HT1080 (cell line): ENCODE results near the gene CACNA1C. TPM values are rescaled to one million over a fixed set of nuclear protein-coding genes. Genes with fewer than 3 reads are reported as not detected.

Experiments used
- DNase-seq: peaks from one replicate; pipeline ENCODE4 v3.0.0-alpha.2; 2015; ENCODE audit warnings: low read depth
- total RNA-seq: library from RNA; depleted of rRNA; stranded (reverse); fragments of >200 nt; shearing (Covaris generic); gene quantifications from 2 replicates; pipeline ENCODE4 v1.2.3, GENCODE V29; 2014

The CACNA1C gene
- total RNA-seq, 1 experiment from 2014 or later, result not detected

GRCh38 chr12:2445968-2446367 lies 393.2 kb downstream of the CACNA1C start:
- DNase-seq, result no peak

DNA sequence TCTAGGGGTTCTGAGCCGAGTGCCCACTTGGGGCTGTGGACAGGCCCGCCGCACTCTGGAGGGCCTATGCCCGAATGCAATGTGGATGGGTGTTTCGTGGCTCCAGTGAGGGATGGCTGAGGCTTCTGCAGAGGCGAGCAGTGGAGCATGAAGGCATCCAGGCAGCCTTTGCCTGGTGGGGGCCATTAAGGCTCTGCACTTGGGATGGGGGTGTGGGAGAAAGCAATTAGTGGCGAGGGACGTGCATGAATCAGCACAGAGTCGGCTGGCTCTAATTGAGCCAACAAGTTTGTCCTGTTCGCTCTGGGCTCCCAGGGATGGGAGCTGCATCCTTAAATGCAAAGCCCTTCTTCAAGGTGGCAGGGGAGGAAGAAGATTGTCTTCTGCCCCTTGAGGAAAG lies 395.1 kb downstream of the CACNA1C start:
- no peak for DNase-seq

DNA sequence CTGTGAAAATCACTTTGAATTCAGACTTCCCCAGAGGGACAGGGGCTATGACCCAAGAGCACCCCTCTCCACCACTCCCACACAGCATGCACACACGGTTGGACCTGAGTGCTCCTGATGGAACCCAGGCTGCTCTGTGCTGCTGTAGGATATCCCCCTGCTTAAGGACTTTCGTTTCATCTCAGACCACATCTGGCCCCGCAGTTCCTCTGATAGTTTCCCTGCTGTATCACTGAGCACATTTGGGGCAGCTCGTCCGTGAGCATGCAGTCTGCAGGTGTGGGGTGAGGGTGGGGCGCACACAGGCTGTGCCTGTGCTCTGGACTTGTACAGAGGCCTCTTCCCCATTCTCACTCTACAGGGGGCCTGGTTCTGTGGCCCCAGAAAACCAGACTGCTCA lies 396.8 kb downstream of the CACNA1C start:
- no peak for DNase-seq

GRCh38 chr12:2450553-2450952 lies 397.8 kb downstream of the CACNA1C start:
- DNase-seq, result no peak

- no peak for DNase-seq
These were observed 398.2 kb downstream of the CACNA1C start for GRCh38 chr12:2451025-2451424.

GRCh38 chr12:2451497-2451896 lies 398.7 kb downstream of the CACNA1C start:
- no peak for DNase-seq

DNA sequence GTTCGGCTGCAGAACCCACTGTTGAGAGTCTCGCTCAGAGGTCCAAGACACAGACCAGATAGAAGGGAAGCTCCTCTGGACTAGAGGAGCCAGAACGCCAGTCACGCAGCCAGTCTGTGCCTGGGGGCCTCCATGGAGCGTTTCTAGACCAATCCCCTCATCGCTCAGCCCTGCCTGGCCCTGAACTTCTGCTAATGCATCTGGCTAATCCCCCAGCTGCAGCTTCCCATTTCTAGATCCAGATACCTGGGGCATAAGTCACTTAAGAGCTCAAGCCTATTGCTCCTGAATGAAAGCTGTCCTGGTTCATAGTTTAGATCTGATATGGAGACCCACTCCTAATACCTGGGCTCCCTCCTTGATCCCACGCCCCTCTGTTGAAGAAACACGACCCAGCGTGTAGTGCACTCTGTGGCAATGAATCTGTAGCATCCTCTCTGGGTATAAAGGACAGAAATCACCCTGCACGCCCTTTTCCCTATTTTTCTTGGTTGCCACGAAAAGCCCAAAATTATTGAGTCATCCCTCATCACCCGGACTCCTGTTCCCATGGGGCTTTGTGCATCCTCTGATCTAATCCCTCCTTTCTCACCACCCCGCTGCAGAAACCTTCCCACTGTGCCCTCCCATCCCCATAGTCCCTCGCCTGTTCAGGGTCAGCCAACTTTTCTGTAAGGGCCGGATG lies 400.4 kb downstream of the CACNA1C start:
- no peak for DNase-seq

- no peak for DNase-seq
These were observed 400.9 kb downstream of the CACNA1C start for GRCh38 chr12:2453761-2454090.

DNA sequence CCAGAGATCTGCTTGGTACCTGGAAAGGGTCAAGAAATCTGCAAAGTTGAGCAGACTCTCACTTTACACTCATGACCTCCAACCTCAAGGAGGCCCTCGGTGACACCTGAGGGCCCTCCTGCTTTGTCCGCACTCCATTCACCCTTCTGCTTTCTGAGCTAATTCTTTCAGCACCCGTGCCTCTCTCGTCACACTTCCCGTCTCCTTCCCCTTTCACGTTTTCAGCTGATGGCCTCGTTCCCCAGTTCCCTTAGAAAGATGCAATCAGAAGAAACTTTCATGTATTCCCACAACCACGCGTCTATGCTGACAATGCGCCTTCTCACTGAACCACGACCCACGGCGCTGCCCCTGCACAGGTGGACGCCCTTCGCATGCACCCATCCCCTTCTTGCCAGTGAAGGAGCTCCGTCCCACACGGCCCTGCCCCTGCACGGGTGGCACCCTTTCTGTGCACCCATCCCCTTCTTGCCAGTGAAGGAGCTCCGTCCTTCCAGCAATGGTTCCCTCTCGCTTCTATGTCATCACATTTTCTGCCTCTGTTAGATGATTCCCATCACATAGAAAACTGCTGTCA lies 401.9 kb downstream of the CACNA1C start:
- DNase-seq, result no peak

GRCh38 chr12:2455410-2455809 lies 402.6 kb downstream of the CACNA1C start:
- DNase-seq, result no peak

- DNase-seq, result no peak
These were observed 403.5 kb downstream of the CACNA1C start for GRCh38 chr12:2456122-2456812.

DNA sequence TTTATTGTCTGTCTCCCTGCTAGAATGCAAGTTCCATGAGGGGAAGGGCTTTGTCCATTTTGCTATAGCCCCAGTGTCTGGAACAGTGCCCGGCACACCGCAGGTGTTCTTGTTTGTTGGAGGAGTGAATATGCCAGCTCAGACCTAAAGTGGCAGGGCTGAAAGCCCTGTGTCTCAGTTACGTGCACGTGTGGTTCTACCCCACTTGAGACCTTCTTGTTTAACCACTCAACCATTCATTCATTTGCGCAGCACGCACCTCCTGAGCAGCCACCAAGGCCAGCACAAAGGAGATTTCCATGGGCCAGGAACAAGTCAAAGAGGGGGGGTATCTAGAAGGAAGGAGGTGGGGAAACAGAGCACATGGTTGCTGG lies 404.0 kb downstream of the CACNA1C start:
- DNase-seq, result no peak

DNA sequence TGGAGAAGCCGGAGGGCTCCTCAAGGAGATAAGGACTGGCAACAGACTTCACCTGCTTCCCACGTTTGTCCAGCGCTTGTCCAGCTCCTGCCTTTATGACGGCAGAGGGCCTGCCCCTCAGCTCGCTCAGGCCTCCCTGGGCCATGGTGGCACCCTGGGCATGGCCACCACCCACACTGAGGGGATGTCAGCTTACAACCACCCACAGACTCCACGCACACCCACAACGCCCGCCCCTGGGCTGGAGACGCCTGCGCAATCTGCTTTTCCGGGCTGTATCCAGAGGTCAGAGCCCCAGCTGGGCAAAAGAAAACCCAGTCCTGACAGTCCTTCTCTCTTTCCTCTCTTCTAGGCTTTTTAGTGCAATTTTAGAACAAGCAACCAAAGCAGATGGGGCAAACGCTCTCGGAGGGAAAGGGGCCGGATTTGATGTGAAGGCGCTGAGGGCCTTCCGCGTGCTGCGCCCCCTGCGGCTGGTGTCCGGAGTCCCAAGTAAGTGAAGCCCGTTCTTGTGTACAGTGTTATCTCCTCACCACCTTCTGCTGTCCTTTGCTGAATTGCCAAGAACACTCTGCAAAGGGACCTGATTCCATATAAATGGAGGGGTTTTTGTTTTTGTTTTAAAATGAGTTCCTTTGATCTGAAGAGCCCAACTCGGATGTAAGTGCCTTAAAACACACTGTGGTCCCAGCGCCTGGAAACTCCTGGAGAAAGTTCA lies 404.6 kb downstream of the CACNA1C start:
- DNase-seq, result no peak

DNA sequence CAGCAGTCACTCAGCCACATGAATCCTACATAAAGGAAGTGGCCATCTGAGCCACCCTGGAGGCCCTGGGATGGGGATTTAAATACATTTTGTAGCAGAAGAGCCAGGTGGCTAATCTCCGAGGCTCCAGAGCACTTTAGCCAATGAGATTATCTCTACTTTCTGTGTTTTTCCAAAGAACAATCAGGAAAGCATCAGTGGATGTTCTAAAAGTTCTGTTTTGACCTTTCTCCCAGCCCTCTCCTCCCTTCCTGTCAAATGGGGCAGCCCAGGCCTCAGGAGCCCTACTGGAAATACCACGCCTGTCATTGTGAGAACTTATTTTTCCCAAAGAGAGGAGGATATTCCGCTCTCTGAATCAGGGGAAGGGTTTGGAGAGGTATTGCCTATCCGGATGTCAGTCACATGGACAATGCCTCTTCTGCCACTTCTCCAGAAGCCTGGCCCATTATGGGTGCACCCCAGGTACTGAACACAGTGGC lies 405.2 kb downstream of the CACNA1C start:
- DNase-seq, result no peak

- DNase-seq, result no peak
These were observed 407.4 kb downstream of the CACNA1C start for GRCh38 chr12:2460051-2460670.

- no peak for DNase-seq
These were observed 408.3 kb downstream of the CACNA1C start for GRCh38 chr12:2461046-2461445.

GRCh38 chr12:2461645-2462044 lies 408.9 kb downstream of the CACNA1C start:
- no peak for DNase-seq

GRCh38 chr12:2462087-2462486 lies 409.3 kb downstream of the CACNA1C start:
- no peak for DNase-seq

DNA sequence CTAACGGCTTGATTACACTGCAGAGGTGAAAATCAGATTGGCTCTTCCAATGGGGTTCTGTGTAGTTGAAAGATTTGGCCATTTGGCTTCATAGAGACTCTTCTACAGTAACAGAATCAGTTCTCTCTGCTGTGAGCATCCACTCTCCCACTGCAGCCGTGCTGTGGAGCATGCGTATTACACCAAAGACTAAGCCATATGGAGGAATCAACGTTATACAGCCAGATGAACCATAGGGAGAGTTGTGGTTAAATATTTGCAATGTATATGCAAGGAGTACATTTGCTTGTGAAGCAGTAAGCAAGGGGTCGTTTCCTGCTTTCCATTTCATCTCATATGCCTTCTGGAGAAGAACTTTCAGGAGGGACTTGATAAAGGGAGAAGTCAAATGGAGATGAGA lies 410.9 kb downstream of the CACNA1C start:
- no peak for DNase-seq

DNA sequence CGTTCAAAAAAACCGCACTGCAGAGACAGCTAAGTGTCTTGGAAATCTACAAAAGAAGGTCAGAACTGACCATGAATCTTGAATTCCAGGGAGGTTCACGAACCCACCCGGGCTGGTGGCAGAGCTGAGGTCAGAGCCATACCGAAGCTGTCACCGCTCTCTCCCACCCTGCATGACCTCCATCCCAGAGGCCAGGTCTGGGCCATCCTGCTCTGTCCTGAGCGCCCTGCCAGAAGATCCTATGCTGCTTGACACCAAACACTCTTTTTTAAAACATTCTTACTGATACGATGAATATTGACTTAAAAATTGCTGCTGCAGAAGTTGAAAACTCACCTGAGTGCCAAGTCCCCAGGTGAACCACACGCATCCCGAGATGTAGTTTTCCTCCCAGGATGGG lies 412.9 kb downstream of the CACNA1C start:
- DNase-seq, result no peak

- no peak for DNase-seq
These were observed 413.4 kb downstream of the CACNA1C start for GRCh38 chr12:2466211-2466610.
